Activated effector memory CD4-positive, alpha-beta T cell treated with Interleukin-2 at 50 U/mL for 16 hours (primary cell): ENCODE measurements around the gene CKM.

Experiments
- DNase-seq: peaks from one replicate; pipeline ENCODE4 v3.0.0-alpha.2; 2020

CKM gene

GRCh38 chr19:45322744-45323281 lies at the start of gene CKM:
Gene CKM, minus strand, starts transcription at chr19:45322875. Its CDS starts 3,162 bp downstream, at chr19:45319713.
- DNase-seq: no peak

- peak; percentile 99 for DNase-seq
These were observed 47.9 kb upstream of the CKM start, which contains the start of gene ERCC2 for GRCh38 chr19:45370410-45371204. Gene ERCC2, minus strand, starts transcription at chr19:45370573. Its CDS starts 33 bp downstream, at chr19:45370540.

DNA sequence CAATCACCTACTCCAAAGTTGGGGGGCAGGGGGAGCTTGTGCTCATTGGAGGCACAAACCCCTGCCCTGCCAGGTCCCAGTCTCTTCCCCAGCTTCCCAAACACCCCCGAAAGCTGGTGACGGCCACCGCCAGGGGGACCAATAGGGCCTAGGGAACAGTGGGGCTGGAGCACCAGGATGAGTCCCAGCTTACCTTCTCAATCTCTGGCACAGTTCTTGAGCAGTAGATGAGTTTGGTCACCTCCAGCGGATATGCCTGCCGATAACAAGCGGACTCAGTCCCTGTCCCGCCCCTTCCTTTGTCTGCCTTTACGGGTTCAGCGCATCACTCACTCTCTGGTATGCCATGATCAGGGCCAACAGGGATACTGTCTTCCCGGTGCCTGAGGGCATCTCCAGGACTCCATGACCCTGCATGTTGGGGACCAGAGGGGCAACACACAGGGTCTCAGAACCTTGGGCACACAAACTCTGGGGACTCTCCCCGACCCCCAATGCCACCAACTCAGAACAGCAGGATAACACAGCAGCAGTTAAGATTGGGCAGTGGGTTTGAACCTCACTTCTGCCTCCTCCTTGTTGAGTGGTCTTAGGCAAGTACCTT lies 46.2 kb upstream of the CKM start:
- no peak for DNase-seq

GRCh38 chr19:45368127-45368526 lies 45.5 kb upstream of the CKM start:
- no peak for DNase-seq

DNA sequence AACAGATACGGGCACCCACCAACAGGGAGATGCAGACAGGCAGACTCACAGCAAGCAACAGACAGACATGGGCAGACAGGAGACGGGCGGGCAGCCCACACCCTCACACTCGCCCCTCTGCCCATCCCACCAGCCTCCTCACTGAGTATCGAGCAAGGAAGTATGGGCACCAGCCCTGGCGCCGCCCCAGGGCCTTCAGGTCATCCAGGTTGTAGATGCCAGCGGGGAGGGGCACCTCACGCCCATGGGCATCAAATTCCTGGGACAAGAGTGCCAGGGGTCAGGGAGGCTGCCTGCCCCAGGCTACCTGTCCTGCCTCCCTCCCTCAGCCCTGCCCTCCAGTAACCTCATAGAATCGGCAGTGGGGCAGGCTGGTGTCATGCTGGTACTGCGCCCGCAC lies 42.0 kb upstream of the CKM start:
- DNase-seq: no peak

DNA sequence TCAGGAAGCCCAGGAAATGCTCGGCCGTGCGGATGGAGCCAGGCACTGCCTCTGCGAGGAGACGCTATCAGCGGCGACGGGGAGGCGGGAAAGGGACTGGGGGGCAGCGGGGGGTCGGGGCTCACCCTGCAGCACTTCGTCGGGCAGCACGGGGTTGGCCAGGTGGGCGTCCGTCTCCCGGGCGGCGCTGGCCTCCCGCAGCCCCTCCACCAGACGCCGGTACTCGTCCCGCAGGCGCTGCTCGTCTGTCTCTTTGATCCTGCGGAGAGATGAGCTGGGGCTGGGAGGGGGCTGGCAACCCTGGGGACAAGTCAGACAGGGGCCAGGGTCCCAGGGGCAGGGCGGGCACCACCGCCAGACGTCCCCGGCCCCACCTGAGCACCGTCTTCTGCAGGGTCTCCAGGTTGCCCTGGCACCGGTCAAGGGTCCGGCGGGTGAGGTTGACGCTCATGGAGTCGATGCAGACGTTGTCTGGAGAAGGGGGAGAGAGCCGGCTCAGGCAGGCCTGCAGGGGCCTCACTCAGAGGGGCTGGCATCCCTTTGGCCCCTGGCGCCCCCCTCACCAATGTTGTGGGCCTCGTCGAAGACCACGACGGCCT lies 41.3 kb upstream of the CKM start:
- no peak for DNase-seq

DNA sequence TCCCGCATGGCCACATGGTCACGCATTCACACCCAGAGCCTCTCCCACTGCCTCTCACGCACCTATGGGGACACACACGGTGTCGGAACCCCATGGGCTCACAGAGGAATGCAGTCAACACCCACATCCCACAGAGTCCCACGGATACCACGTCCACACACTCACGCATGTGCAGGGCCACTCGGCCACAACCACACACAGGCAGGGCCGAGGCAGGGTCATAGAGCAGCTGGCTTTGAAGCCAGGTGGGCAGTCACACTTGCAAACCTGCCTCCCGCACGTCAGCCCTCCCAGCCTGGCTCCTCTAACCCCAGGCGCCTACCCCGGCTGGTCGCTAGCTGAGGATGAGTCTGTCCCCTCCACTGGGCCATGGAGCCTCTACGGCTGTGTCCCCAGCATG lies 39.6 kb upstream of the CKM start:
- no peak for DNase-seq

DNA sequence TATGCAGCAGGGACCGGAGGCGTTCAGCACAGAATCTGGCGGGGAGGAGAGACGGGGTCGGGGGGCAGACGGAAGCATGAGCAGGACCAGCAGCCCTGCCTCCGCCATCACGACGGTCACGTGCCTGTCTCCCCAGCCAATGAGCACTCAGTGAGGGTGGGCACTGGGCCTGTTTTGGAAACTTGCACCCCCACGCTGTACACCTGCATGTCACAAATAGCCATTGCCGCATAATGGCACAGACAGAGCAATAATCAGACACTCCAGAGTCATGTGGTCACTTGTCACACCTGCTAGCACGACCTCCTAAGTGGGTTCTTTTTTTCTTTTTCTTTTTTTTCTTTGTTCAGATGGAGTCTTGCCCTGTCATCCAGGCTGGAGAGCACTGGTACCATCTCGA lies 38.9 kb upstream of the CKM start:
- DNase-seq: no peak

DNA sequence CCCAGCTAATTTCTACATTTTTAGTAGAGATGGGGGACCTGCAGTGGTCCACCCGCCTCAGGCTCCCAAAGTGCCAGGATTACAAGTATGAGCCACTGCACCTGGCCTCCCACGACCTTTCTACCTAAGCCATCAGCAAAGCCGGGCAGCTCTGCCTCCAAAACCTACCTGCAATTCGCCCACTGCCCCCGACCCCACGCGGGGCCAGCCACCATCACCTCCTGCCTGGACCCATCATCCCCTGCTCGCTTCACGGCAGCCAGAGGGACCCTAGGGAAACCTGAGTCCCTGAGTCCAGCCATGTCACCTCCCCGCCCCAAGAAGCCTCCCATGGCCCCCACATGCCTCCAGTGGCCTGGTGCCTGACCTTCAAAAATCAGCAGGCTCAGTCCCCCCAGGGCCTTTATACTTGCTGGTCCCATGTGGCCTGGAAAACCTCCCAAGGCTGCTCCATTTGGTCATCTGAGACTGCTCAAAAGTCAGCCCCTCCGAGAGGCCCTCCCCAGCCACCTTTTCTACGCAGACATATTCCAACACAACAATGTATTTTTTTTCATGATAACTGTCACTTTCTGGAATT lies 35.6 kb upstream of the CKM start:
- DNase-seq: no peak

DNA sequence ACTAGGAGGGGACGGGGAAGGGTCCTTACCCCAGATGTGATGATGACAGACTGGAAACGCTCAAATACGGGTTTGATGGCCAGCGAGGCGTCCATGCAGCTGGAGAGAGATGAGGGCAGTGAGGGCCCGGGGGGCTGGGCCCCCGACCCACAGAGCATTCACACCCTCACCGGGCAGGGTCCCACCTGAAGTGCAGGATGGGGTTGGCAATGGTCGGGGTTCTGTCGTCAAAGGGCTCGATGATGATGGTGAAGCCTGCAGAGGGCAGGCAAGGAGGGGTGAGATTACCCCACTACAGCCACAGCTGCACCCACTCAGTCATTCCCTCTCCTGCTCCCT lies 34.7 kb upstream of the CKM start:
- no peak for DNase-seq

- DNase-seq: no peak
These were observed 34.2 kb upstream of the CKM start for GRCh38 chr19:45356760-45357444.

DNA sequence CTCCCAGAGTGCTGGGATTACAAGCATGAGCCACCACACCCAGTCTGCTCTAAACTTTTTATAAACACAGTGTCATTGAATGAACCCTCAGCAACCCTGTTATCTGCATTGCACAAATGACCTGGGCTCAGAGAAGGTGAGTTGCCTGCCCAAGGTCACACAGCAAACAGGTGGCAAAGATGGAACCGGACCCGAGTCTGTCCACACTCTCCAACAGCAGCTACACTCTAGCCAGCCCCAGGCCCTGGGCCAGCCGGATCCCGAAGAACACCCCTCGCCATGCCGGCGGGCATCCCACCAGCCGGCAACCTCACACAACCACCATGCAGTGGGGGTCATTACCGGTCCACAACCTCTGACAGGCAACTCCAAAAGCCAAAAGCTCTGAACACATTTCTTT lies 33.2 kb upstream of the CKM start:
- no peak for DNase-seq

GRCh38 chr19:45355402-45355801 lies 32.7 kb upstream of the CKM start:
- no peak for DNase-seq

DNA sequence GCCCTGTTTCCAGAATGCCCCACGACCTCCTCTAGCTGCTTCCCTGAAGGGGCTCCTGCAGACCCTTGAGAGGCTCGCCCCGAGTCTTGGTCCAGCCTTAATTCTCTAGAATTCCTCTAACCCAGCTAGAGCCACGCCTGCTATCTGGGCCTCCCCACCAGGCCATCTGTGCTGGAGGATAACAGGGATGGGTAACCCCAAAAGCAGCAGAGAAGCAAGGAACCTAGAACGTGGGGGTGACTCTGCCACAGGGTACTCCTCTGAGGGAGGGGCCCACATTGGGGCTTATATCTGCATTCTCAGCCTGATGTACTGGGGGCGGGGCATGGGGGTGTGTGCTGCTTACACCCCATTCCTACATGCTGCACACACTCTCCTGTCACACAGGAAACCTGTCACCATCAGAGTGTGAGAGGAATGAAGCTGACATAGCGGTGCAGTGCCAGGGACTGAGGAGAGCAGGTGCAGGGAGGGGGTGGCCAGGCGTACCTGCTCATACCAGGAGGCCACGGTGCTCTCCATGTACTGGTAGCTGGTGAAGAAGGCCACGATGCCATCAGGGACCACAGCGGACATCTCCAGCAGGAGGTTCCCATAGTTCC lies 31.7 kb upstream of the CKM start:
- no peak for DNase-seq

- no peak for DNase-seq
These were observed 30.5 kb upstream of the CKM start for GRCh38 chr19:45352914-45353796.

GRCh38 chr19:45352471-45352870 lies 29.8 kb upstream of the CKM start:
- DNase-seq: no peak

DNA sequence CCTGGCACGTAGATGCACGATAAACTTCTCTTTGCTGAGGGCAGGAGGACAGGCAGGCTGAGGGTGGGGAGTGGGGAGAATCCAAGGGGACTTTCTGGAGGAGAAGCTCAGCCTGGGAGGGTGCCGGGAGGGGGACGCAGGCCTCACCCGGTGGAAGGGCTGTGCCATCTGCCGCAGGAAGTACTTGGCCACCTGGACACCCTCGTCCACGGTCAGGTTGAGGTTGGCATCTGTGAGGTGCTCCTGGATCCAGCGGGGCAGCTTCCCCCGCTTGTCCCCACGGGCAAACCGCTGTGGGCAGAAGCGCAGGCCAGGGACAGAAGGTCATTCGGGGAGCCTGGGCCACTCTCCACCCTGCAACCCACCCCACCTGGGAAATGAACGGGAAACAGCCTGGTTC lies 29.4 kb upstream of the CKM start:
- DNase-seq: no peak

GRCh38 chr19:45351401-45351952 lies 28.8 kb upstream of the CKM start:
- no peak for DNase-seq

GRCh38 chr19:45350477-45351058 lies 27.9 kb upstream of the CKM start:
- no peak for DNase-seq

DNA sequence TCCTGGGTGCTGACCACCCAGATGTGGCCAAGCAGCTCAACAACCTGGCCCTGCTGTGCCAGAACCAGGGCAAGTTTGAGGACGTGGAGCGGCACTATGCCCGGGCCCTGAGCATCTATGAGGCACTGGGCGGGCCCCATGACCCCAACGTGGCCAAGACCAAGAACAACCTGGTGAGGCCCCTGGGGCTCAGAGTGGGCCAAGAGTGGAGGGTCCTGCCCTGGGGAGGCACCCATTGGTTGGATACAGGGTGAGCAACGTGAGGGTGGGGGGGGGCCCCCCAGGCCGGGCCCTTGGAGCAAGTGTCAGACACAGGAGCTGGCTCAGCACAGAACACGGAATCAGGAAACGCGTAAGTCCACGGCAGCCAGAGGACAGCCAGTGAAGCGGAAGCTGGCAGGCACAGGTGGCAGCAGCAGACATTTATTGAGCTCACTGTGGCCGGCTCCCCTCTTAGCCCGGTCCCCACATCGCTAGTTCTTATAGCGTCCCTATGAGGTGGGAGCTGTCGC lies 26.8 kb upstream of the CKM start:
- no peak for DNase-seq

- DNase-seq: no peak
These were observed 26.4 kb upstream of the CKM start for GRCh38 chr19:45349126-45349415.
